GM12878 (cell line): ENCODE measurements around the gene PLEKHA1. TPM values are rescaled to one million over a fixed set of nuclear protein-coding genes. Genes with fewer than 3 reads are reported as not detected.

Experiments
- ATAC-seq: fragments of 200-7000 bp; cut with Tn5 transposase; 3 replicates; pipeline ENCODE4 v1.9.1; 2020; ENCODE audit warnings: mild to moderate bottlenecking, moderate library complexity
- BruUV-seq: library from RNA; stranded (reverse); fragments of 400-500 nt; replicated peaks from 2 replicates; lab custom pipeline; 2021; lab: Mats Ljungman, UMichigan
- CTCF ChIA-PET: fragments of 300-600 bp; sonication (Branson Sonifier 250); formaldehyde crosslinking; extraction: SDS; loops from one replicate; lab custom pipeline; 2021; ENCODE audit warnings: inconsistent platforms; lab: Yijun Ruan, JAX
- POLR2A ChIA-PET: fragments of 350-600 bp; formaldehyde crosslinking; extraction: SDS; loops from one replicate; lab custom pipeline; 2021; ENCODE audit warnings: inconsistent platforms; lab: Charles Lee
- RAD21 ChIA-PET: fragments of 300-600 bp; sonication (Branson Sonifier 250); formaldehyde crosslinking; loops from one replicate; lab custom pipeline; 2023; ENCODE audit warnings: antibody characterized with exemption; ENCODE audit not compliant: unreplicated experiment; lab: Charles Lee
- SMC1A ChIA-PET: fragments of 300-600 bp; sonication (Branson Sonifier 250); formaldehyde crosslinking; loops from one replicate; lab custom pipeline; 2023; ENCODE audit not compliant: unreplicated experiment, uncharacterized antibody; lab: Charles Lee
- DNase-seq: peaks from one replicate; pipeline ENCODE4 v3.0.0-alpha.2; 2011; ENCODE audit warnings: low read depth, low spot score
- FAIRE-seq: peaks from 3 replicates; lab custom pipeline; 2011; peaks lifted over from hg19 to GRCh38; lab: Jason Lieb, UNC
- H2AFZ ChIP-seq: 2 replicates; pipeline ENCODE4 v1.6.0; 2011; ENCODE audit warnings: low read depth, low read length, control low read depth; ENCODE audit not compliant: control insufficient read depth
- H3K27ac ChIP-seq: 2 replicates; pipeline ENCODE4 v1.5.1; 2011; ENCODE audit warnings: control low read depth; ENCODE audit not compliant: control insufficient read depth, insufficient read depth
- H3K27me3 ChIP-seq, 2 experiments: replicated peaks in 1 of 2; 2 replicates each; pipeline versions ENCODE4 v1.6.0 to v1.6.1; 2011; ENCODE audit warnings: low read length in 1 of 2; ENCODE audit not compliant: control insufficient read depth in 2 of 2, insufficient read depth in 2 of 2
- H3K36me3 ChIP-seq, 2 experiments: 2 replicates each; pipeline ENCODE4 v1.5.1; 2011; ENCODE audit warnings: low read length in 1 of 2; ENCODE audit not compliant: control insufficient read depth in 2 of 2, insufficient read depth in 2 of 2
- H3K4me1 ChIP-seq: 2 replicates; pipeline ENCODE4 v1.6.1; 2011; ENCODE audit warnings: mild to moderate bottlenecking, low read length, moderate library complexity, mixed read lengths; ENCODE audit not compliant: control insufficient read depth, insufficient read depth
- H3K4me2 ChIP-seq: 2 replicates; pipeline ENCODE4 v1.6.0; 2011; ENCODE audit warnings: control low read depth; ENCODE audit not compliant: control insufficient read depth, insufficient read depth
- H3K4me3 ChIP-seq: fragments of 200-600 bp; sonication (generic); 2 replicates; pipeline ENCODE4 v1.5.1; 2016
- H3K79me2 ChIP-seq: 2 replicates; pipeline ENCODE4 v1.6.0; 2011; ENCODE audit warnings: low read length; ENCODE audit not compliant: control insufficient read depth, insufficient read depth
- H3K9ac ChIP-seq: 2 replicates; pipeline ENCODE4 v1.8.0; 2011; ENCODE audit warnings: low read length, control low read depth, mixed read lengths; ENCODE audit not compliant: control insufficient read depth, insufficient read depth
- H3K9me3 ChIP-seq: replicated peaks from 3 replicates; pipeline ENCODE4 v1.5.1; 2011; ENCODE audit warnings: mild to moderate bottlenecking, low read length; ENCODE audit not compliant: control insufficient read depth, insufficient read depth
- H4K20me1 ChIP-seq: 2 replicates; pipeline ENCODE4 v1.6.0; 2011; ENCODE audit not compliant: control insufficient read depth, insufficient read depth
- ATF7 ChIP-seq: fragments of 450-650 bp; IDR thresholded peaks from 2 replicates; pipeline ENCODE4 v1.6.1; 2016; ENCODE audit warnings: low read depth, mild to moderate bottlenecking
- BACH1 ChIP-seq: fragments of 450-650 bp; IDR thresholded peaks from 2 replicates; pipeline ENCODE4 v1.6.1; 2017; ENCODE audit warnings: mild to moderate bottlenecking, borderline replicate concordance
- CBX3 ChIP-seq: fragments of 200-600 bp; sonication (generic); IDR thresholded peaks from 2 replicates; pipeline ENCODE4 v1.6.1; 2016; ENCODE audit warnings: low read depth, borderline replicate concordance
- E2F4 ChIP-seq: IDR thresholded peaks from 2 replicates; pipeline ENCODE4 v1.6.1; 2012; ENCODE audit warnings: low read depth, low read length, improper control_type of control experiment
- HCFC1 ChIP-seq: fragments of 150-350 bp; IDR thresholded peaks from 2 replicates; pipeline ENCODE4 v1.6.1; 2014; ENCODE audit warnings: low read length
- NR2C1 ChIP-seq: fragments of 450-650 bp; IDR thresholded peaks from 2 replicates; pipeline ENCODE4 v1.6.1; 2017; ENCODE audit warnings: antibody characterized with exemption, mild to moderate bottlenecking, moderate library complexity
- RAD21 ChIP-seq: IDR thresholded peaks from 2 replicates; pipeline ENCODE4 v1.6.1; 2011; ENCODE audit warnings: mild to moderate bottlenecking, low read depth, low read length, moderate library complexity; ENCODE audit not compliant: insufficient read depth
- RELA ChIP-seq: fragments of 450-650 bp; IDR thresholded peaks from 2 replicates; pipeline ENCODE4 v1.8.0; 2014; ENCODE audit warnings: borderline replicate concordance; ENCODE audit not compliant: partially characterized antibody
- REST ChIP-seq: IDR thresholded peaks from 2 replicates; pipeline ENCODE4 v1.6.1; 2012; ENCODE audit warnings: mild to moderate bottlenecking, low read depth, low read length
- STAT1 ChIP-seq: fragments of 450-650 bp; conservative IDR thresholded peaks from 2 replicates; pipeline ENCODE4 v1.6.1; 2014; ENCODE audit warnings: antibody characterized with exemption, mild to moderate bottlenecking
- TARDBP ChIP-seq: IDR thresholded peaks from 2 replicates; pipeline ENCODE4 v1.6.1; 2016; ENCODE audit warnings: borderline replicate concordance
- WGBS: methylation state at CpG from one replicate; pipeline ENCODE4 v1.1.6; 2016; ENCODE audit warnings: low lambda C conversion rate; ENCODE audit not compliant: insufficient replicate concordance, insufficient coverage; ENCODE audit errors: missing lambda C conversion rate; 5-methylcytosine and 5-hydroxymethylcytosine counted together
- in situ Hi-C: fragments of 300-500 bp; cut with MboI; formaldehyde crosslinking; loops from 9 replicates; pipeline ENCODE4 v1.14.3; 2018; ENCODE audit warnings: mixed read lengths
- intact Hi-C: fragments of 100-400 bp; cut with micrococcal nuclease; formaldehyde crosslinking; loops from one replicate; pipeline ENCODE4 v1.14.2; 2022; ENCODE audit not compliant: unreplicated experiment
- polyA plus RNA-seq, 11 experiments: library from polyadenylated mRNA; depleted of rRNA in 4 of 11; unstranded in 6 of 11; stranded (reverse) in 5 of 11; fragments of >200 nt; fragmentation: Nextera tagmentation in 4 of 11; fragmentation: Illumina TruSeq in 1 of 11; extraction: Ambion mirVana in 4 of 11; extraction: Trizol in 1 of 11; gene quantifications; 1 replicate in 1 of 11; 2 replicates in 10 of 11; pipeline versions ENCODE4 v1.2.1 to v1.2.3, GENCODE V29; 2011 to 2016; ENCODE audit warnings: inconsistent platforms in 2 of 11, missing spikeins in 2 of 11, low read depth in 1 of 11
- total RNA-seq, 4 experiments: library from RNA; depleted of rRNA in 3 of 4; stranded (reverse); fragments of >200 nt in 3 of 4; fragmentation: Illumina TruSeq in 1 of 4; extraction: Trizol in 1 of 4; gene quantifications; 2 replicates each; pipeline versions ENCODE4 v1.2.1 to v1.2.3, GENCODE V29; 2013 to 2021

Gene PLEKHA1
- total and polyA plus RNA-seq, 10 of the 15 experiments (the other 5 are each of a cell fraction or from before 2014, with no cell fraction given), result 0.15 to 6.0 (median 0.32) TPM

DNA sequence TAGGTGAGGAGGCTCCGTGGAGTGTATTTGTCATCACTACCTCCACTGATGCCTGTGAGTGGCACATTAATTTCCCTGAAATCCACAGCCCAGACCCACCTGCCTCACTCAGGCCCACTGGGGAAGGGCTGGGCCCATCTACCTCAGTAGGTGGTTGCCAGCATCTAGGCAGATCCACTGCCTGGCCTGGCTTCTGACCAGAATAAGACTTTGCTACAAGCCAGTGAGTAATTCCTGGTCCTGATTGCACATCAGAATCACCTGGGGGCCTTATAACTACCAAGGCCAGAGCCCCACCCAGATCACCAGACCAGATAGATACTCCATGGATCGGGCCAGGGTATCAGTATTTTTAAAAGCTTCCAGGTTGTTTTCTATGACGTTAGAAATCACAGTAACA is 37.5 kb upstream of the PLEKHA1 start:
- RAD21 ChIA-PET, result no interaction called here
- Histone ChIP-seq H2AFZ (no peak overlapping the region), H4K20me1 (no peaks in the 10 kb centered on the region), H3K79me2 (no peaks in the 10 kb centered on the region), H3K9ac (no peak overlapping the region), H3K36me3 (no peaks in the 10 kb centered on the region), H3K27me3 (peaks cover 0 to 2% of the 10 kb centered on the region in 2 experiments; a peak in 1 of 4 replicates), H3K27ac (no peak overlapping the region), H3K4me2 (no peak overlapping the region), H3K9me3 (no peaks in the 10 kb centered on the region), H3K4me3 (no peak overlapping the region), H3K4me1 (no peaks in the 10 kb centered on the region)
- intact Hi-C loops, result no loop called here
- no TSS peak for BruUV-seq
- in situ Hi-C loops, result no loop called here
- POLR2A ChIA-PET, result no interaction called here
- WGBS, result 7% methylated on average over 3 of the region's 3 CpGs
- DNase-seq (no peak), FAIRE-seq (no peak), ATAC-seq (no peak)
- CTCF ChIA-PET, result no interaction called here
- TF ChIP-seq ATF7, result no peak
- TF ChIP-seq RAD21, result no peak
- TF ChIP-seq NR2C1, result no peak
- SMC1A ChIA-PET, result no interaction called here

- Histone ChIP-seq H3K9ac (no peak overlapping the region), H3K4me2 (no peak overlapping the region), H3K4me3 (no peak overlapping the region), H3K4me1 (no peaks in the 10 kb centered on the region; the same call in 1 of the 2 replicates), H2AFZ (no peak overlapping the region), H3K9me3 (no peaks in the 10 kb centered on the region), H3K27me3 (peaks cover 0 to 6% of the 10 kb centered on the region in 2 experiments; a peak in 2 of 4 replicates), H3K79me2 (no peaks in the 10 kb centered on the region), H4K20me1 (no peaks in the 10 kb centered on the region), H3K27ac (no peak overlapping the region), H3K36me3 (no peaks in the 10 kb centered on the region)
- in situ Hi-C loops, result no loop called here
- ChIA-PET SMC1A (interaction anchor here (1.1 to 1.8 kb wide), 2 partner anchors 40 to 97 kb away, joined by 4 to 5 read pairs; no protein-coding TSS in a partner anchor), POLR2A (no interaction called here), RAD21 (no interaction called here), CTCF (interaction anchor here (0.9 to 1.5 kb wide), 2 partner anchors 40 to 96 kb away, joined by 3 read pairs; no protein-coding TSS in a partner anchor)
- DNase-seq, result no peak
- no TSS peak for BruUV-seq
- intact Hi-C loops, result no loop called here
- 49% methylated on average over 15 of the region's 15 CpGs for WGBS
- FAIRE-seq, result no peak
- no peak for ATAC-seq
- TF ChIP-seq RELA (no peak), HCFC1 (no peak), E2F4 (no peak), TARDBP (no peak), NR2C1 (no peak), BACH1 (no peak), REST (no peak), STAT1 (no peak), CBX3 (no peak)
These were observed 35.7 kb upstream of the PLEKHA1 start for GRCh38 chr10:122338609-122339441.
